Upper lobe of left lung (tissue), 4 donors: Measurements from ENCODE around the gene PTPRM.

Experiments
- CTCF ChIP-seq, 6 experiments: fragments of 450-650 bp in 4 of 6; fragments of 200-600 bp in 2 of 6; sonication (generic) in 2 of 6; IDR thresholded peaks; one replicate each; pipeline ENCODE4 v1.5.1; 2016 to 2019; ENCODE audit warnings: antibody characterized with exemption in 6 of 6
- EP300 ChIP-seq, 4 donors: sonication (generic); formaldehyde crosslinking; IDR thresholded peaks; one replicate each; pipeline ENCODE4 v1.5.1; 2017; ENCODE audit warnings: antibody characterized with exemption in 4 of 4, control low read depth in 2 of 4
- POLR2AphosphoS5 ChIP-seq, 2 donors: sonication (generic); formaldehyde crosslinking; IDR thresholded peaks; one replicate each; pipeline ENCODE4 v1.5.1; 2017; ENCODE audit warnings: antibody characterized with exemption in 2 of 2

- no peak for TF ChIP-seq EP300 (IDR thresholded peaks at IDR 0.05)
- TF ChIP-seq CTCF (IDR thresholded peaks at IDR 0.05): no peak
- no peak for TF ChIP-seq POLR2AphosphoS5 (IDR thresholded peaks at IDR 0.05)
These were observed 94.1 kb downstream of the PTPRM start for GRCh38 chr18:7661207-7661606.
